GM20431 (cell line): ENCODE data around the gene ELMO2.

Experiments
- in situ Hi-C: fragments of 300-500 bp; cut with MseI, MboI; formaldehyde crosslinking; loops from one replicate; pipeline ENCODE4 v1.15.0; 2020; ENCODE audit warnings: low sequenced_read_pairs; ENCODE audit not compliant: unreplicated experiment

Gene ELMO2

DNA sequence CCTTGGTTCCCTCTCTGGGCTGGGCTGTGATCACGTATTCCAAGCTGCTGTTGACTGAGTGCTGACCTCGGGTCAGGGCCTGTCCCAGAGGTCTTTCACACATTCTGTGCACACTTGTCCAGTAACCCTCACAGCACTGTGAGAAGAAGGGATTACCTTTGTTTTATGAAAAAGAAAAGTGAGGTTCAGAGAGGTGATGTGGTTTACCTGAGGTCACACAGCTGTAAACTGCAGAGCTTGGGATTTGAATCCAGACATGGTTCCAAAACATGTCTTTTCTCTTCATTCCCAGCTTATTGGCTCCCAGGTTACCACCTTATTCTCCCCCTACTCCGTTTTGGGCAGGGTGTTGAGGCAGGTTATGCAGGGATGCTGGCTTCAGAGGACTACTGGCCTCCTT lies 69.7 kb downstream of the ELMO2 start:
- in situ Hi-C loops, result no loop called here

- in situ Hi-C loops, result no loop called here
Observed at GRCh38 chr20:46334303-46334904, 72.0 kb downstream of the ELMO2 start.

DNA sequence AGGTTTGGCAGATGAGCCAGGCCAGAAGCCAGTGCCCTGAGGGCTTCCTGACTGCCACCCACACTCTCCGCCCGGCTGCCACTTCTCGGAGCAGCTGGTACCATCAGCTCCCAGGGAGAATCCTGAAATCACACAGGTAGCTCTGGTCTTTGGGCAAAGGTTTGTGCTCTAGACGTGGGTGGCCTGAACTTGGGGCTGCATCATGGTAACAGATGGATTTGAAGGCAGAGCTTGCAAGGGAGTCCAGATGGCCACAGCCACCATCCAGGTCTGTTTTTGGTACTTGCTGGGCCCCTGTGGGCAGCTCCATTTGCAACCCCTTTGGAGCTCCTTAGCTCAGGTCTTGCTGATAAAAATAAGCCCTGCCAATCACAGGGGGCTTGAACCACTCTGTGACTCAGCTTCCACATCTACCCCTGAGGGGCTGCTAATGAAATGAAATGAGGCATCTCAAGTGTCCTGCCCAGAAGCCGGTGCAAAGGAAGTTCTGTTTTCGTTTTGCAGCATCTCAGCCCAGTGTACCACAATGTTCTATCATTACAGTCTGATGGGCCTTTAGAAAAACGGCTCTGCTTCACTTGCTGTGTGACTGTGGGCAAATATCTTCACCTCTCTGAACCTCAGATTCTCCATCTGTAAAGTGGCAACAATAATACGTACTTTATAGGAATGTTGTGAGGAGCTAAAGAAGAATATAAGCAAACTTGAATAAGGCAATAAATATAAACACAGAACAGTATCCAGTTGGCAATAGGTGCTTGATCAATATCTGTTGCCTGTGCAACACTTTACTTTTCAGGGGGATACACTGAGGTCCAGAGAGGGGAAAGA lies 73.0 kb downstream of the ELMO2 start:
- in situ Hi-C loops, result no loop called here

- in situ Hi-C loops, result no loop called here
Observed at GRCh38 chr20:46332373-46333160, 73.8 kb downstream of the ELMO2 start.

GRCh38 chr20:46331611-46332361 lies 74.6 kb downstream of the ELMO2 start:
- in situ Hi-C loops, result no loop called here

GRCh38 chr20:46330831-46331371 lies 75.5 kb downstream of the ELMO2 start:
- in situ Hi-C loops, result no loop called here

DNA sequence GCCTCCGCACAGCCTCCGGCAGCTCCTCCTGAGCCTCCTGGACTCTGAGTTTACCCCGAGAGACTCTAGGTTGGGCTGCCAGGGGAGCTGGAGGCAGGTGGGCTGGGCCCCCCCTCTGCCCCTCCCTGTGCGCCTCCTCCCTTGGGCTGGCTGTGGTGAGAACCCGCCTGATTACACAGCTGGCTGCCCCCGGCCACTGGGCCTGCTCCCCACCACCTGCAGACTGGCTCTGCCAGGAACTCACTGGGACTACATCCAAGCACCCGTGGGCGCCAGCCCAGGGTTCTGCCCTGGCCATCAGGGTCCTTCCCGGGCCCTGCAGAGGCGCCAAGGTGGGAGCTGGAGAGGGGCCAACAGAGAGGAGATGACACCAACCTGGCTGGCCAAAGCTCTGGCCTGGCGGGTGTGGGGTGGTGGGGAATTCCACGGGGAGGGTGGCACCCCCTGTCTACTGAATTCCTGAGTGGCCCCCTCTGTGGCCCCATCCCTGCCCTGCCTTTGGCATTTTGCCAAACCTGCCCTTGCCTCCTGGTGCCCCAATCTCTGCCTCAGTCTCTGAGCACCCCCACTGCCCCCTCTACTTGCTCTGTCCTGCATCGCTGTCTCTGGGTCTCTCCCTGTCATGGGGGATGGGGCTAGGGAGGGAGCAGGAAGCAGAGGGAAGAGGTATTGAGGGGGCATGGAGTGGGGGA lies 76.2 kb downstream of the ELMO2 start:
- in situ Hi-C loops, result no loop called here

DNA sequence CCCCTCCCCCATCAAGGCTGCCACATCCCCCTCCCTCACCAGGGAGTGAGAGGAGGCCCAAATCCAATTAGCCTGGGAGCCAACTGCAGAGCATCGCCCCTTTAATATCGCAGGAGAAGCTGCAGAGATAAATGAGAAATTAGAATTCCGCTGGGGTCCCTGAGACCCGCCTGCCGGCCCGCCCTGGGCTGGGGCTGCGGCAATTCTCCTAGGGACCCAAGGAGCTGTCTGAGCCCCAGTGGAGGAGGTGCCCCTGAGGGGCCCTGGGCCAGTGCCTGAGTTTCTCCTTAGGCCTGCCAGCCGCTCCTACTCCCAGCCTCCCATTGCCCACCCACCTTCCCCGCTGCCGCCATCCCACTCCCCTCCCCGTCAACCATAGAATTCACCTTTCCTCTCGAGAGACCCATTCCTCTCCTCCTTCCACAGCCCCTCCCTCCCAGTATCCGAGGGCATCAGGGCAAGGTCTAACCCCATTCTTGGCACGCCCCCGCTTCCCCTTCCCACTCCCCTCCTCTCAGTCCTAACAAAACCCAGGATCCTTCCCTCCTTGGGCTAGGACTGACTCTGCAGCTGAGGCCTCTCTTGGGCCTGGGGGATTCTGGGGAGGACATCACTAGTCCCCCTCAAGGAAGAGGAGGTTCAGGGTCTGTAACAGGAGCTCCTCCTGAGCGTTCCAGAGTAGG lies 78.1 kb downstream of the ELMO2 start:
- in situ Hi-C loops, result no loop called here

DNA sequence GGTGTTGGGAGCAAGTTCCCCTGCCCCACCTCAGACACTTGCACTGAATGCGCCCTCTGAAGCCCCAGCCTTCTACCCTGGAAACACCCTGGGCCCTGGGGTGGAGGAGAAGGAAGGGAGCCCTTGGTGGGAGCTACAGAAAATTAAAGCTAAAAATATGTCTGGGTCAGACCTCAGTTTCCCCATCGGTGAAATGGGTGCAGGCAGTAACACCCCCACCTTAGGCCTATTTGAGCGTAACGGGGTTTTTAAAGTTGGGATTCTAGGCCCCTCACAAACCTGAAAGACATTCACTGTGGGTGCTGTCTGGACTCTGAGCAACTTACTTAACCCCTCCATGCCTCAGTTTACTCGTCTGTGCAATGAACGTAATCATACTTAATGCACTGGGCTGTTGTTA lies 78.9 kb downstream of the ELMO2 start:
- in situ Hi-C loops, result no loop called here

DNA sequence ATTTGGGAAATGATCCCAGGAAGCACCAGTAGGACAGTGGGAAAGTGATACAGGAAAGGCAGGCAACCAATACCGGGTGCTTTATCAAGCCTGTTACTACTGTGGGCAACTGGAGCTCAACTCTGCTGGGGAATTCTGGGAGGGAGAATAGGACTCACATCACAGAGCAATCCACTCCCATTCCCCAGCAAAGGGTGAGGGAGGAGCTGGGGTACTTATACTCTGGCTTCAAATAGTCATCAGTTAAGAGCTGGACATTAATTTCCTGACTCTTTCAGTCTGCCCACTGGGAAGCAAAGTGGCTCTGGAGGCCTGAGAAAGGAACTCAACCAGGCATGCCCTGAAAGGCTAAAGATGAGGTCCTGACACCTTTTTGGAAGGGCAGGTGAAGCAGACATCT lies 80.6 kb downstream of the ELMO2 start:
- in situ Hi-C loops, result no loop called here

DNA sequence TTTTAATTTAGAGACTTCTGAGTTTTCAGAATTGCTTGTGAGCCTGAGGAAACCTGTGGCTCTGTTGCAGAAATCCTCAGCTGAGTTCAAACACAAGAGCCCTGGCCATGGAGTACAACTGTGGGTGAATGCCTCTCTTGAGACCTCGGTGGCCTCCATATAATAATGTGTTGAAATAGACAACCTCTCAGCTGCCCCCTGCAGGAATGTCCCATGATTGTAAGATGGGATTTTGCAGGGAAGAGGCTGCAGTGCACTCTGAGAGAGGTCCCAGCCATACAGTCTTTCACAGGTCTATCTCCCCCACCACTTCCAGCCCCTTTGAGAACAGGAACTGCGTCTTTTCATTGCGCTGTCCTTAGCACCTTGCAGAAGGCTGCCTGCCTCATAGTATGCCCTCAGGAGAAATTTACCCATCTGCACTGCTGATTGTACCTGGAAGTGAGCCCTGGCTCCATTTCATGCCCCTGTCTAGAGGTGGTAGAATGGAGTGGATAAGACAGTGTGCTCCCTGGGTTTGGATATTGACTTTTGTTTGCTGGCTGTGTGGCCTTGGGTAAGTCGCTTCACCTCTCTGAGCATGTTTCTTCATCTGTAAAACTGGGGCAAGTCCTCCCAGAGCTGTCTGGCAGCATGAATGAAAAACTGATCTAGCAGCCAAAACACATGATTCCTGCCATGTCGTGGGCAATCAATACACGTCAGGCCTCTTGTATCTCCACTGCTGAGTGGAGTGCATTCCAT lies 81.3 kb downstream of the ELMO2 start:
- in situ Hi-C loops, result no loop called here

DNA sequence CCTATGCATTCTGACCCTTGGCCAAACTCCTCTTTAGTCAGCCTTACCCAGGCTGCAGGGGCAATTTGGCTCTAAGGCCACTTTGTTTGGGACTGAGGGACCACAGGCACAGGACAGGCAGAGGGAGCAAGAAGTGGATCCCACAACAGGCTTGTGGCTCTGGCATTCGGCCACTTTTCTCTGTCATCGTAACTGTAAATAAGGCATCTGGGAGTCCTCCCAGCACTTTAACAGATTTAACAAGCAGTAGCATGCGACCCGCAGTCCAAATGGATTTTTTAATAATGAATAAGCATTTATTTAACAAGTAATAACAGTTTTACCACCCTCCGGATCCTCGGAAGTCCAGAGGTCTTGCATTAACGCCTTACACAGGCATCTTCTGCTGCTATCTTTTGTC lies 82.0 kb downstream of the ELMO2 start:
- in situ Hi-C loops, result no loop called here

- in situ Hi-C loops, result no loop called here
Observed at GRCh38 chr20:46323557-46323956, 82.9 kb downstream of the ELMO2 start.

- in situ Hi-C loops, result no loop called here
Observed at GRCh38 chr20:46322641-46323040, 83.8 kb downstream of the ELMO2 start.

DNA sequence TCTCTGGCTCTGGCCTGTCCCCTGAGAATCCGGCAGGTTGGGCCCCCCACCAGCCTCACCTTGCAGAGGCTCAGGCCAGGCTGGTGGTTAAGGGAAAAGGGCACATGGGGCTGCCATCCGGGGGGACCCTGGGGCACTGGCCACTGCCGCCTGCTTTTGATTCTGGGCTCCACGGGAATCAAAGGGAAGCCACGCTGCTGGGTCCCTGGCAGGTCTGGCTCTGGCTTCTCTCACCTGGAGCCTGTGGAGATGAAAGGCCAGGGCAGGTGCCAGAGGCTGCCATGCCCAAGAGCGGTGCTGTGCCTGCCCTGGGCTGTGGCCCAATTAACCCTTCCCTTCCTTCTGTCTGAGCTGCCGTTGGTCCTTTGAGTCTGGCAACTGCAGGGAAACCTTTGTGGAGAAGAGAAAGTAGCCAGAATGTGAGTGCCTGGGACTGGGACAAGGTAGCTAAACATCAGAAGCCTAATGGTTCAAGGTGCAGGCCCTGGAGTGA lies 88.7 kb downstream of the ELMO2 start:
- in situ Hi-C loops, result no loop called here

DNA sequence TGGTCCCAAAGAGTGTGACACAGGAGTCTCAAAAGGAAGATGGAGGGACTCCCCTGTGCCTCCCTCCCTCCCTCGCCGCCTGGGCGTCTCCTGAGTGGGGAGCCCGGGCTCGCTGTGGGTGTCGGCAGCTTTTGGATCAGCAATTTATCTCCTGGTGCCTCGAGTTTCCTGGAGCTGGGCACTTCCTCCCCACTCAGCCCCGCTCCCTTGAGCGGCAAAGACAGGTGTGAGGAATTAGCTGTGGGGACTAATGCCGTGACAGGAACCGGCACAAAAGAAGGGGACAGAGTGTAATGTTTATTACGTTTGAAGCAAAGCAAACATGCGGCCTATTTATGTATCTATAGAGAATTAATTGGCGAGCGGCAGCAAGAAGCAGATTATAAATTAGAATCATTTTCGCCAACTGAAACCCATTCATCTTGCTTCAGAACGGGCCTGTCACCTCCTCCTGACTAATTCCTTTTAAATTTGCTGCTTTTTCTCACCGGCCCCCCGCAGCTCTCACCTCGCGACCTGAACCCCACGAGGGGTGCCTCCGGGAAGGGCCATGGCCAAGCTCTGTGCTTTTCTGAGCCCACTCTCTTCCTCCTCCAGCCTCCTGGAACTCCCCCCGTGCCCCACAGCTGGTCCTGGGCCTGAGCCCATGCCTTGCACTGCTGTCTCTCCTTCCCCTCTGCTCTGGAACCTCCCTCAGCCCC lies 89.3 kb downstream of the ELMO2 start:
- in situ Hi-C loops, result no loop called here
